Central memory CD8-positive, alpha-beta T cell (primary cell): ENCODE results near the gene SPRN.
"Not testable (repeated sequence)": the region's sequence is repeated elsewhere in the genome, so short reads cannot be mapped to it uniquely, and the experiment has no call there.

ENCODE experiments used
- ATAC-seq: fragments of 150-1000 bp; cut with Tn5 transposase; replicated peaks from 2 replicates; pipeline ENCODE4 v1.10.0; 2022; ENCODE audit warnings: mild to moderate bottlenecking, moderate FRiP score, moderate number of reproducible peaks; ENCODE audit not compliant: poor library complexity, severe bottlenecking; ENCODE audit errors: extremely low read depth
- DNase-seq, 2 donors: peaks; one replicate each; pipeline ENCODE4 v3.0.0; 2021; ENCODE audit warnings: low spot score in 2 of 2
- H3K27ac Mint-ChIP-seq: one replicate; pipeline ENCODE4 v1.8.0; 2022; ENCODE audit warnings: low read depth, mild to moderate bottlenecking, moderate library complexity, mixed read lengths
- H3K27me3 Mint-ChIP-seq: one replicate; pipeline ENCODE4 v1.8.0; 2022; ENCODE audit warnings: mixed read lengths
- H3K36me3 Mint-ChIP-seq: one replicate; pipeline ENCODE4 v1.8.0; 2022; ENCODE audit warnings: mild to moderate bottlenecking, moderate library complexity, mixed read lengths; ENCODE audit not compliant: insufficient read depth
- H3K4me1 Mint-ChIP-seq: one replicate; pipeline ENCODE4 v1.8.0; 2022; ENCODE audit warnings: mixed read lengths
- H3K4me3 Mint-ChIP-seq: one replicate; pipeline ENCODE4 v1.8.0; 2022; ENCODE audit warnings: mild to moderate bottlenecking, moderate library complexity, mixed read lengths
- H3K9me3 Mint-ChIP-seq: one replicate; pipeline ENCODE4 v1.8.0; 2022; ENCODE audit warnings: mixed read lengths

SPRN gene

GRCh38 chr10:133421336-133422222 is 2.8 kb downstream of the SPRN start:
- no peak for ATAC-seq
- no peak for DNase-seq
- H3K36me3 Mint-ChIP-seq: peaks cover 7% of the 10 kb centered on the region

DNA sequence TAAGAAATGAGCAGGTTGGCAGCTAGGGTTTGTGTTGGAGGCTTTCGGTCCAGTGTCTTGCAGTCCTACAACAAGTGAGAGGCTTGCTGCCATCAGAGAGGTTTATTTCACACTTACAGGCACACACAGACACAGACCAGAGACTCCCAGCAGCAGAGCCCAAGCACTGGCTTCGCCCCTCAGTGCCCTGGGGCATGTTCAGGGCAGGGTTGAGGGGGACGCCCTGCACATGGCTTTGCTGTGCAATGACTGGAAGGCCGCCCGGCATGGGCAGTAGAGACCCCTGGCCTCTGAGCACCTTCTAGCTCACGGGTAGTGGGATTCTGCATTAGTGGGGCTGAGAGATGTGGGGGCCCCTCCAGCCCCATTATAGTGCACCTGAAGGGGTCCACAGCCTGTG is 3.8 kb downstream of the SPRN start:
- Mint-ChIP-seq H3K27ac (no peak overlapping the region), H3K36me3 (peaks cover 11% of the 10 kb centered on the region), H3K4me1 (peaks cover 6% of the 10 kb centered on the region), H3K9me3 (no peaks in the 10 kb centered on the region), H3K4me3 (no peak overlapping the region), H3K27me3 (no peaks in the 10 kb centered on the region)
- ATAC-seq (no peak), DNase-seq (no peak)

More at GRCh38 chr10:133421336-133422222, 2.8 kb downstream of the SPRN start:
- H3K27ac Mint-ChIP-seq: peak overlapping the region; percentile 75
- H3K4me3 Mint-ChIP-seq: peak overlapping the region; percentile 27
- no peaks in the 10 kb centered on the region for H3K27me3 Mint-ChIP-seq
- peaks cover 6% of the 10 kb centered on the region for H3K4me1 Mint-ChIP-seq
- no peaks in the 10 kb centered on the region for H3K9me3 Mint-ChIP-seq

- Mint-ChIP-seq H3K27me3 (no peaks in the 10 kb centered on the region), H3K36me3 (peaks cover 16% of the 10 kb centered on the region), H3K27ac (no peak overlapping the region), H3K4me3 (no peak overlapping the region), H3K4me1 (peaks cover 6% of the 10 kb centered on the region), H3K9me3 (no peaks in the 10 kb centered on the region)
- no peak for DNase-seq
- ATAC-seq: no peak
These were observed 4.4 kb downstream of the SPRN start for GRCh38 chr10:133420028-133420427.

DNA sequence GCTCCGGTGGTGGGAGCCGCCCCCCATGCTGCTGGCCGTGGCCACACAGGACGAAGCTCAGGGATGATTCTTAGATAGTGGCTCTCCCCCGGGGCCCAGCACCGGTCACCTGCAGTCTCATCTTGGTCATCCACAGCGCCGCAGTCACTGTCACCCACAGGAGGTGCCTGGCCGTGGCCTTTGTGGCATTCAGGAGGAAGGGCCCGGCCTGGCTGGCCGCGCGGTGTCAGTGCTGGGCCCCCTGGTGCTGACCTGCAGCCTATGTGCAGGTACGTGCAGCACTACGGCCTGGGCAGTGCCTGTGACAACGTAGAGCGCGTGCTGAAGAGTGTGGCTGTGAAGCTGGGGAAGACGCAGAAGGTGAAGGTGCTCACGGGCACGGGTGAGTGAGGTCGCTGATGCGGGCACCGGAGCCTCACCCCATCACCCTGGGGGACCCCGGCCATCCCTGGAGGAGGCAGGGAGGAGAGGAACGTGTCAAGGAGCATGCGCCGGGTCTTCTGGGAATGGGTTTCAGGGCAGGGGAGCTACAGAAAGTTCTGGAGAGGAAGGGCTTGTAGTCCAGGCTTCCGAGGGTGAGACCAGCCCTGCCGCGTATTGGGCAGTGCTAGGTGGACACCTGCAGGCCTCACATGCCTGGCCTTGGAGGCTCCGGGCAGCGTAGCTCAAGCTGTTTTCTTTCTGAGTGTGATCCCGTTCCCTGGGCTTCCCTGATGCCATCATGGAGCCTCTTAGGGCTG is 5.0 kb downstream of the SPRN start:
- Mint-ChIP-seq H3K36me3 (peaks cover 16% of the 10 kb centered on the region), H3K4me3 (no peak overlapping the region), H3K27me3 (no peaks in the 10 kb centered on the region), H3K9me3 (no peaks in the 10 kb centered on the region), H3K27ac (no peak overlapping the region), H3K4me1 (peaks cover 6% of the 10 kb centered on the region)
- ATAC-seq: no peak
- DNase-seq: no peak

- Mint-ChIP-seq H3K9me3 (no peaks in the 10 kb centered on the region), H3K4me3 (no peak overlapping the region), H3K36me3 (peaks cover 17% of the 10 kb centered on the region), H3K27me3 (no peaks in the 10 kb centered on the region), H3K4me1 (peaks cover 6% of the 10 kb centered on the region), H3K27ac (no peak overlapping the region)
- DNase-seq (no peak), ATAC-seq (no peak)
These were observed 6.0 kb downstream of the SPRN start for GRCh38 chr10:133418289-133418993.

DNA sequence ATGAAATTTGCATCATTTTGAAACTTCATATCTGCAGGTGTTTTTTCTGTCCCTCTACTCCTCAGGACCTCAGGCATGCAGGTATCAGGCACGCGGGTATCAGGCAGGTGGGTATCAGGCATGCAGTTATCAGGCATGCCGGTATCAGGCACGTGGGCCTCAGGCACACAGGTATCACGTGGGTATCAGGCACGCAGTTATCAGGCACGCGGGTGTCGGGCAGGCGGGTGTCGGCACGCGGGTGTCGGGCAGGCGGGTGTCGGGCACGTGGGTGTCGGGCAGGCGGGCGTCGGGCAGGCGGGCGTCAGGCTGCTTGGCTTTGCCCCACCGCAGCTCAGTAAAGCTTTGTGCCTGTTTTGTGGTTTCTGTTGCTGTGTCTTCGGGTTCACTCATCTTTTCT is 8.7 kb downstream of the SPRN start:
- no peak overlapping the region for H3K27ac Mint-ChIP-seq
- peaks cover 12% of the 10 kb centered on the region for H3K9me3 Mint-ChIP-seq
- no peak for ATAC-seq

DNA sequence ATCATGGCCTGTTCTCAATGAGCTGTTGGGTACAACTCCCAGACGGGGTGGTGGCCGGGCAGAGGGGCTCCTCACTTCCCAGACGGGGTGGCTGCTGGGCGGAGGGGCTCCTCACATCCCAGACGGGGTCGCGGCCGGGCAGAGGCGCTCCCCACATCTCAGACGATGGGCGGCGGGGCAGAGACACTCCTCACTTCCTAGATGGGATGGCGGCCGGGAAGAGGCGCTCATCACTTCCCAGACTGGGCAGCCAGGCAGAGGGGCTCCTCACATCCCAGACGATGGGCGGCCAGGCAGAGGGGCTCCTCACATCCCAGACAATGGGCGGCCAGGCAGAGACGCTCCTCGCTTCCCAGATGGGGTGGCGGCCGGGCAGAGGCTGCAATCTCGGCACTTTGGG is 10.0 kb downstream of the SPRN start:
- H3K4me3 Mint-ChIP-seq, H3K27ac Mint-ChIP-seq, H3K4me1 Mint-ChIP-seq, ATAC-seq, DNase-seq, H3K27me3 Mint-ChIP-seq: not testable (repeated sequence)
- Mint-ChIP-seq H3K36me3 (peaks cover 33% of the 10 kb centered on the region), H3K9me3 (peaks cover 12% of the 10 kb centered on the region)

More for the DNA sequence above, 8.7 kb downstream of the SPRN start:
- DNase-seq: no peak
- Mint-ChIP-seq H3K4me3 (no peak overlapping the region), H3K4me1 (peaks cover 6% of the 10 kb centered on the region), H3K36me3 (peaks cover 32% of the 10 kb centered on the region), H3K27me3 (no peaks in the 10 kb centered on the region)

DNA sequence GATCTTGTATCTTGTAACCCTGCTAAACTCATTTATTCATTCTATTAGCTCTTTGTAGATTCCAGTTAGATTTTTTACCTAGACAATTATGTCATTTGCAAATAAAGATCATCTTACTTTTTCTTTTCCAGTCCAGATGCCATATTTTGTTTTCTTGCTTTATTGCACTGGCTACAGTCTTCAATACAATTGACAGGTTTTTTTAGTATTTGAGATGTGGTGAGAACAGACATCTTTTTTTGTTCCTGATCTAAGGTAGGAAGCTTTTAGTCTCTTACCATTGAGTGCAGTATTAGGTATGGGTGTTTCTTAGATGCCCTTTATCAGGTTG is 12.1 kb downstream of the SPRN start:
- Mint-ChIP-seq H3K27me3 (no peaks in the 10 kb centered on the region), H3K36me3 (peaks cover 36% of the 10 kb centered on the region), H3K4me1 (peaks cover 21% of the 10 kb centered on the region), H3K9me3 (peaks cover 12% of the 10 kb centered on the region), H3K27ac (no peak overlapping the region), H3K4me3 (no peak overlapping the region)
- no peak for ATAC-seq
- DNase-seq: no peak

DNA sequence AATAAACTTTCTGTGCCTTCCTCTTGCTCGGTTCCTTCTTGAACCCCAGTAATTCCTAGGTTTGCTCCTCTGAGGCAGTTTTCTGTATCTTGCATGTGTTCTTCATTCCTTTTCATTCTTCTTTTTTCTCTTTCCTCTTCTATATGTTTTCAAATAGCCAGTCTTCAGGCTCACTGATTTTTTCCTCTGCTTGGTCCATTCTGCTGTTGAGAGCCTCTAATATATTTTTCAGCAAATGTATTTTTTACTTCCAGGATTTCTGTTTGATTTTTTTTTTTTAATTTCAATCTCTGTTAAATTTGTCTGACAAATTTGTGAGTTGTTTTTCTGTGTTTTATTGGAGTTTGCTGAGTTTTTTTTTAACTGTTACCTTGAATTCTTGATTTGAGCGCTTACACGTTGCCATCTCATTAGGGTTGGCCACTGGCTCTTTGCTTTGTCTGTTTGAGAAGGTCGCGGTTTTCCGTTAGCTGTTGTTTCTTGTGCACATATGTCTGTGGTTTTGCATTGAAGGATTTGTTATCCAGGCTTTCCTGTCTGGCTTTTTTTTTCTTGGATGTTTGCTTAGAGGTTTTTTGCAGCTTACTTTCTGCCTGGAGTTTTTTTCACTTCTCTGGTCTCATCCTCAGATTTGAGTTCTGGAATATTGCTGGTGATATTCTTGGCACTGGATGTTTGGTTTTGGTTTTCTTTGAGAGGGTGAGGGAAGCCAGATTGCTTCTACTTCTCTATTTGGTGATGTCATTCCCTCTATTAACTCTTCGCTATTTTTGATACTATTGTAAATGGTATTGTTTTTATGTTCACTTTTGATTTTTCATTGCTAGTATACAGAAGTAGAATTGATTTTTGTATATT is 12.7 kb downstream of the SPRN start:
- H3K4me3 Mint-ChIP-seq: no peak overlapping the region
- no peaks in the 10 kb centered on the region for H3K27me3 Mint-ChIP-seq
- H3K36me3 Mint-ChIP-seq: peaks cover 39% of the 10 kb centered on the region
- ATAC-seq (no peak), DNase-seq (no peak)
- no peak overlapping the region for H3K27ac Mint-ChIP-seq
- peaks cover 12% of the 10 kb centered on the region for H3K9me3 Mint-ChIP-seq
- H3K4me1 Mint-ChIP-seq: peaks cover 26% of the 10 kb centered on the region

GRCh38 chr10:133405844-133406527 is 18.4 kb downstream of the SPRN start:
- H3K36me3 Mint-ChIP-seq: peaks cover 33% of the 10 kb centered on the region
- H3K9me3 Mint-ChIP-seq: no peaks in the 10 kb centered on the region
- peak overlapping the region; percentile 19 for H3K27ac Mint-ChIP-seq
- no peak for DNase-seq
- ATAC-seq: no peak
- H3K27me3 Mint-ChIP-seq: no peaks in the 10 kb centered on the region
- H3K4me1 Mint-ChIP-seq: peaks cover 45% of the 10 kb centered on the region
- H3K4me3 Mint-ChIP-seq: no peak overlapping the region

GRCh38 chr10:133405272-133405671 is 19.2 kb downstream of the SPRN start:
- peaks cover 35% of the 10 kb centered on the region for H3K36me3 Mint-ChIP-seq

More at GRCh38 chr10:133405272-133405671, 19.2 kb downstream of the SPRN start:
- Mint-ChIP-seq H3K4me1 (peaks cover 51% of the 10 kb centered on the region), H3K4me3 (no peak overlapping the region), H3K27ac (no peak overlapping the region), H3K9me3 (no peaks in the 10 kb centered on the region), H3K27me3 (no peaks in the 10 kb centered on the region)
- DNase-seq (no peak), ATAC-seq (no peak)
